ENCODE results near the gene FGL2.

DNA sequence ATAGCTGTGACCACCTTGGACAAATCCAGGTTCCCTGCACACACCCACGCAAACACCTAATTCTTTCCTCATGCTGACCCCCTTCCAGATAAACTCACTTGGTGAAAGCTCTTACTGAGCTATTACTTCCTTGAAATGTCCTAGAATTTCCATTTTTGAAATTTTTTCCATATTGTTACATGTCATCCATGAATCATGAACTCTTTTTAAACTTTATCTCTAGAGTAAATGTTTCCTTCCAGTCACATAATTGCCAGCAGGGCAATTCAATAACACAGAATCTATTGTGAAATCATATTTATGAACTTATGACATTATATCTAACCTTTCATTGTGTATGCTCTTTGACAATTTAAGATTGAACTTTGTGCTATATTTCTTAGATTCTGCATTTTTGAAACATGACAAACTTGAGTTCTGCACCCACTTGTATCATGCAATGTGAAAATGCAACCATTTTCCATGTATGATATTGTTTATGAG is 26.8 kb upstream of the FGL2 start:
- TF ChIP-seq CTCF (IDR thresholded peaks at IDR 0.05) (no peak), CBX8 (IDR thresholded peaks at IDR 0.05) (no peak), HOXB5 (CRISPR knock-in tag; IDR thresholded peaks at IDR 0.05) (no peak), EP300 (IDR thresholded peaks at IDR 0.05) (no peak), MAZ (IDR thresholded peaks at IDR 0.05; ENCODE audit: borderline replicate concordance, low read depth, low read length) (no peak), RCOR1 (IDR thresholded peaks at IDR 0.05; ENCODE audit: low read depth, low read length) (no peak), POLR2A (IDR thresholded peaks at IDR 0.05; ENCODE audit: low read length) (no peak), GATA3 (IDR thresholded peaks at IDR 0.05; ENCODE audit: borderline replicate concordance) (no peak), E2F6 (IDR thresholded peaks at IDR 0.05; ENCODE audit: borderline replicate concordance, low read depth) (no peak), ZFP36 (IDR thresholded peaks at IDR 0.05; ENCODE audit: borderline replicate concordance, partially characterized antibody) (no peak)

Measured in A549 (cell line).